HG03039 (cell line): ENCODE measurements around the gene OR4D9.

Experiments
- ATAC-seq: cut with Tn5 transposase; IDR thresholded peaks from one replicate; pipeline ENCODE4 v1.9.1; 2021; ENCODE audit warnings: mild to moderate bottlenecking, moderate library complexity; ENCODE audit not compliant: unreplicated experiment

OR4D9 gene

DNA sequence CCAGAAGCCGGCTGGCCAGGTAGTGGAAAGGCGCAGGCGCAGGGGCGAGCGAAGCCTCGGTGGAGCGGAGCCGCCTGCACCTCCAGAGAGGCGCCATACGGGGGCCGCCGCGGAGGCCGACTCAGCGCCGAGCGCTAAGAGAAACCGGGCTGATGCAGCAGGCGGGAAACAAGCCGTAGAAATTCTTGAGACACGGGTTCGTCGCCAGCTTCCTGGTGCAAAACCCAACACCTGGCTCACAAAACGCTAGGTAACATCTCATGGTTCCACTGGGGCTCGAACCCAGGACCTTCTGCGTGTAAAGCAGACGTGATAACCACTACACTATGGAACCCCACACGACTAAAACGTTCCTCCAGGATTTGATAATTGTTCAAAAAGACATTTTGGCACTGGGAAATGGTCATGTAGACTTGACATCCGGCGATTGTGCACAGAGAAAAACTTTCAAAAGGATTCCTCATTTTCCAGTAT is 39.1 kb downstream of the OR4D9 start:
- ATAC-seq = peak; percentile 90

GRCh38 chr11:59550842-59551658 is 39.7 kb downstream of the OR4D9 start:
- ATAC-seq = peak; percentile 28

GRCh38 chr11:59551659-59552521 is 40.6 kb downstream of the OR4D9 start:
- no peak for ATAC-seq

DNA sequence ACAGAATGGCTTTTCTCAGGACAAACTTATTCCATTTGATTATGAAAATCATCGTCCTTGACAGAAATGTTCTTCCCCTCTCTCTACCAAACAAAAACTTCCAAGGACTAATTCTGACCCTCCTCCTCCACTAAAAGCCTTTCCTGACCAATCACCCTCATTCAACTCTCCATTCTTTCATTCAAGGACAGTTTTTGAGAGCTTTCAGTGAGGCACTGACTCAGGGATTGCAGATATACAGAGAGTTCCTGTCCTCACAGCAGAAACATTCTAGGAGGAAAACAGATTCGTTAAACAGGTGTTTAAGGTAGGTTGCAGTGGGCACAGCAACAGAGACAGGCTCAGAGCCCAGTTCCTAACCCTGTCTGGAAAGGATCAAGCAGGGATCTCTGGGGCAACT is 41.5 kb downstream of the OR4D9 start:
- no peak for ATAC-seq

DNA sequence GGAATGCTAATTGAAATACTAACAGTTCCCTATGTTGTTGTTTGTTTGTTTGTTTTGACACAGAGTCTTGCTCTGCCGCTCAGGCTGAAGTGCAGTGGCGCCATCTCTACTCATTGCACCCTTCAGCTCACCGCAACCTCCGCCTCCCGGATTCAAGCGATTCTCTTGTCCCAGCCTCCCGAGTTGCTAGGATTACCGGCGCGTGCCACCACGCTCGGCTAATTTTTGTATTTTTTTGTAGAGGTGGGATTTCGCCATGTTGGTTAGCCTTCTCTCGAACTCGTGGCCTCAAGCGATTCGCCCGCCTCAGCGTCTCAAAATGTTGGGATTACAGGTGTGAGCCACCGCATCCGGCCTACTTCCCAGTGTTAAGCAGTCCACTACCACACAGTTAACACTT is 42.0 kb downstream of the OR4D9 start:
- ATAC-seq = no peak

DNA sequence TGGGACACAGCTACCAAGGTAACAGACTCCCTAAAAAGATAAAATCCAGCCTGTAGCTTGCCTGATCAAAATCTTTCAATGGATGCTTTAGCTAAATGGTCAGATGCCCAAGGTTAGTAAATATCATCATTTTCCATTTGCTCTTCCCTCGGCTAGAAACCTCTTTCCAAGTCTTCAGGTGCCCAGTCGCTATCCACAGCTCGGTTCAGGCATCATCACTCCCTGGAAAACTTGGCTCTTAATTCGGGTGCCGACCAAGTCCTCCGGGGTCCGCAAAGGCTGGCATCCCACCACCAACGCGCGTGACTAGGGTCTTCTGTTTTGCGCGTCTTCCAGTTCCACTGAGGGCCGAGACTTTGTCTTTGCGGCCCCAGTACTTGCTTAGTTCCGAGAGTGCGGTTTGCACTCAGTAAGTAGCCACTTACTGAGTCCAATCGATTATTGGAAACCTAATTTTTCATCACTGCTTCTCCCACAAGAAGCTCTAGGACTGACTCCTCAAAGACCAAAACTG is 44.3 kb downstream of the OR4D9 start:
- no peak for ATAC-seq

DNA sequence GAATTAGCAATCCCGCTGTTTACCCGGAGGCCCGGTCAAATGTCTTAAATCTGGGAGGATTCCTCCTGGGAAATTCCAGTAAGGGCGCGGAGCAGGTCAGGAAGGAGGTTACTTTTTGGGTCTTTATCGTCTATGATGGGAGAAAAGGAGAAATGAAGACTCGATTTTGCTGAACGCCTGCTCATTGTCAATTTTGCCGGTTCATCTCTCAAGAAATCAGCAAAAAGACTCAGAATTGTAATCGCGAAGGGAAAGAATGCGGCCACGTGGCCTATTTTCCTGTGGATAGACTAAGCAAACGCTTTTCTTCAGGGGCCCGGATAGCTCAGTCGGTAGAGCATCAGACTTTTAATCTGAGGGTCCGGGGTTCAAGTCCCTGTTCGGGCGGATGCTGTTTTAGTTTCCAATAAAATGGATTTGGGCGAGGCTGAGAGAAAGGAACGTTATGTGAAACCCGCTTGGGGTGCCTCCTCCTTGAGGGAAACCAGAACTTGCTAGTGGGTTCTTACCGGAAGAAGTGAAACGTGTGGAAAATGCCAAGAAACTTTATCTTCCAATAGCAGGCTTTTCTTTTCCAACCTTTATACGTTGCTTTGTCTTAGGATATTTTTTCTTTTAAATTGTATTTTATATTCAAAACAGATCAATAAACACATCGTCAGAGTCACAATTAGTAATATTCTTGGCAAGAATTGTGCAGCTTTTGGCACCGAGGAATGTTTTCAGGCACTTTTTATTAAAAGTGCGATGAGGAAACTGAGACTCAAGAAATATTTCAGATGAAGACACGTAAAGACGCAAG is 45.0 kb downstream of the OR4D9 start:
- ATAC-seq = no peak

- ATAC-seq = no peak
Measured at GRCh38 chr11:59556917-59557348, 45.6 kb downstream of the OR4D9 start.

GRCh38 chr11:59558270-59558643 is 46.9 kb downstream of the OR4D9 start:
- no peak for ATAC-seq

- ATAC-seq = no peak
Measured at GRCh38 chr11:59559886-59560285, 48.5 kb downstream of the OR4D9 start.

- peak; percentile 28 for ATAC-seq
Measured at GRCh38 chr11:59560290-59560701, 49.0 kb downstream of the OR4D9 start.

- peak; percentile 37 for ATAC-seq
Measured at GRCh38 chr11:59560702-59561473, 49.5 kb downstream of the OR4D9 start.

- no peak for ATAC-seq
Measured at GRCh38 chr11:59562292-59562691, 51.0 kb downstream of the OR4D9 start.
